ENCODE results near the gene OGFOD2.

The OGFOD2 gene

GRCh38 chr12:122989225-122989839, 14.3 kb downstream of the OGFOD2 start:
- DNase-seq, result no peak

GRCh38 chr12:122989874-122990419, 14.9 kb downstream of the OGFOD2 start:
- no peak for DNase-seq

- DNase-seq, result no peak
These were observed 15.5 kb downstream of the OGFOD2 start for GRCh38 chr12:122990561-122990960.

- DNase-seq, result no peak
These were observed 16.0 kb downstream of the OGFOD2 start for GRCh38 chr12:122990961-122991622.

GRCh38 chr12:122991623-122992275, 16.7 kb downstream of the OGFOD2 start:
- DNase-seq, result no peak

- no peak for DNase-seq
These were observed 17.3 kb downstream of the OGFOD2 start for GRCh38 chr12:122992386-122992785.

GRCh38 chr12:122994140-122994675, 19.2 kb downstream of the OGFOD2 start:
- no peak for DNase-seq

- DNase-seq, result no peak
These were observed 19.9 kb downstream of the OGFOD2 start for GRCh38 chr12:122994781-122995502.

GRCh38 chr12:122995503-122996187, 20.6 kb downstream of the OGFOD2 start:
- no peak for DNase-seq

GRCh38 chr12:122996188-122996601, 21.2 kb downstream of the OGFOD2 start:
- DNase-seq, result no peak

- DNase-seq, result no peak
These were observed 21.7 kb downstream of the OGFOD2 start for GRCh38 chr12:122996621-122997342.

- no peak for DNase-seq
These were observed 22.6 kb downstream of the OGFOD2 start for GRCh38 chr12:122997343-122998250.

- no peak for DNase-seq
These were observed 23.3 kb downstream of the OGFOD2 start for GRCh38 chr12:122998316-122998715.

- DNase-seq, result no peak
These were observed 24.3 kb downstream of the OGFOD2 start for GRCh38 chr12:122999196-122999946.

GRCh38 chr12:122999986-123000420, 25.0 kb downstream of the OGFOD2 start:
- no peak for DNase-seq

- no peak for DNase-seq
These were observed 25.5 kb downstream of the OGFOD2 start for GRCh38 chr12:123000578-123000977.

- no peak for DNase-seq
These were observed 26.4 kb downstream of the OGFOD2 start for GRCh38 chr12:123001464-123001863.

GRCh38 chr12:123003257-123003656, 28.2 kb downstream of the OGFOD2 start:
- DNase-seq, result no peak

- no peak for DNase-seq
These were observed 29.2 kb downstream of the OGFOD2 start for GRCh38 chr12:123004287-123004686.

All from NCI-H510A treated with DMSO at 0.1 percent for 48 hours (cell line).